ENCODE results near the gene NID2. TPM values are rescaled to one million over a fixed set of nuclear protein-coding genes. Genes with fewer than 3 reads are reported as not detected.

NID2 gene
- total and polyA plus RNA-seq, 2 experiments from 2014 or later: 179 to 538 TPM

- Histone ChIP-seq H3K36me3 (peaks cover 48% of the 10 kb centered on the region), H3K9me3 (ENCODE audit: low read depth) (no peaks in the 10 kb centered on the region), H3K27me3 (no peaks in the 10 kb centered on the region), H3K4me1 (ENCODE audit: low read depth) (peaks cover 37% of the 10 kb centered on the region), H3K27ac (peak overlapping the region; percentile 10), H3K4me3 (no peak overlapping the region)
- DNase-seq (ENCODE audit: low read depth in 1 of 2, low spot score in 1 of 2): peak; percentile 53 to 55
- TF ChIP-seq CTCF (IDR thresholded peaks at IDR 0.05; ENCODE audit: low read depth, low read length): peak; percentile 57
Observed at GRCh38 chr14:52043690-52044089, 25.2 kb downstream of the NID2 start.

GRCh38 chr14:52042371-52043289 is 26.2 kb downstream of the NID2 start:
- H3K27ac ChIP-seq: peak overlapping the region; percentile 10
- no peak for DNase-seq (ENCODE audit: low read depth in 1 of 2, low spot score in 1 of 2)
- H3K4me3 ChIP-seq: no peak overlapping the region
- H3K4me1 ChIP-seq (ENCODE audit: low read depth): peaks cover 28% of the 10 kb centered on the region
- no peaks in the 10 kb centered on the region for H3K27me3 ChIP-seq
- TF ChIP-seq CTCF (IDR thresholded peaks at IDR 0.05; ENCODE audit: low read depth, low read length): no peak
- H3K36me3 ChIP-seq: peaks cover 59% of the 10 kb centered on the region
- no peaks in the 10 kb centered on the region for H3K9me3 ChIP-seq (ENCODE audit: low read depth)

GRCh38 chr14:52040598-52040997 is 28.3 kb downstream of the NID2 start:
- no peak for TF ChIP-seq CTCF (IDR thresholded peaks at IDR 0.05; ENCODE audit: low read depth, low read length)
- Histone ChIP-seq H3K27ac (no peak overlapping the region), H3K4me3 (no peak overlapping the region), H3K36me3 (peaks cover 78% of the 10 kb centered on the region), H3K4me1 (ENCODE audit: low read depth) (peaks cover 12% of the 10 kb centered on the region), H3K9me3 (ENCODE audit: low read depth) (no peaks in the 10 kb centered on the region), H3K27me3 (no peaks in the 10 kb centered on the region)
- no peak for DNase-seq (ENCODE audit: low read depth in 1 of 2, low spot score in 1 of 2)

- DNase-seq (ENCODE audit: low read depth in 1 of 2, low spot score in 1 of 2): no peak
Observed at GRCh38 chr14:52039124-52039815, 29.6 kb downstream of the NID2 start.

More at GRCh38 chr14:52039124-52039815, 29.6 kb downstream of the NID2 start:
- Histone ChIP-seq H3K27ac (peak overlapping the region; percentile 34), H3K36me3 (peaks cover 85% of the 10 kb centered on the region), H3K9me3 (ENCODE audit: low read depth) (no peaks in the 10 kb centered on the region), H3K27me3 (no peaks in the 10 kb centered on the region), H3K4me3 (no peak overlapping the region), H3K4me1 (ENCODE audit: low read depth) (no peaks in the 10 kb centered on the region)
- TF ChIP-seq CTCF (IDR thresholded peaks at IDR 0.05; ENCODE audit: low read depth, low read length): no peak

Measured in cardiac muscle cell (in vitro differentiated cells and primary cell).